GM21360 (cell line): ENCODE results near the gene C5orf22.
"Not testable (repeated sequence)": the region's sequence is repeated elsewhere in the genome, so short reads cannot be mapped to it uniquely, and the experiment has no call there.

Experiments
- ATAC-seq: cut with Tn5 transposase; IDR thresholded peaks from one replicate; pipeline ENCODE4 v1.9.1; 2021; ENCODE audit warnings: mild to moderate bottlenecking, moderate library complexity; ENCODE audit not compliant: unreplicated experiment

Gene C5orf22

DNA sequence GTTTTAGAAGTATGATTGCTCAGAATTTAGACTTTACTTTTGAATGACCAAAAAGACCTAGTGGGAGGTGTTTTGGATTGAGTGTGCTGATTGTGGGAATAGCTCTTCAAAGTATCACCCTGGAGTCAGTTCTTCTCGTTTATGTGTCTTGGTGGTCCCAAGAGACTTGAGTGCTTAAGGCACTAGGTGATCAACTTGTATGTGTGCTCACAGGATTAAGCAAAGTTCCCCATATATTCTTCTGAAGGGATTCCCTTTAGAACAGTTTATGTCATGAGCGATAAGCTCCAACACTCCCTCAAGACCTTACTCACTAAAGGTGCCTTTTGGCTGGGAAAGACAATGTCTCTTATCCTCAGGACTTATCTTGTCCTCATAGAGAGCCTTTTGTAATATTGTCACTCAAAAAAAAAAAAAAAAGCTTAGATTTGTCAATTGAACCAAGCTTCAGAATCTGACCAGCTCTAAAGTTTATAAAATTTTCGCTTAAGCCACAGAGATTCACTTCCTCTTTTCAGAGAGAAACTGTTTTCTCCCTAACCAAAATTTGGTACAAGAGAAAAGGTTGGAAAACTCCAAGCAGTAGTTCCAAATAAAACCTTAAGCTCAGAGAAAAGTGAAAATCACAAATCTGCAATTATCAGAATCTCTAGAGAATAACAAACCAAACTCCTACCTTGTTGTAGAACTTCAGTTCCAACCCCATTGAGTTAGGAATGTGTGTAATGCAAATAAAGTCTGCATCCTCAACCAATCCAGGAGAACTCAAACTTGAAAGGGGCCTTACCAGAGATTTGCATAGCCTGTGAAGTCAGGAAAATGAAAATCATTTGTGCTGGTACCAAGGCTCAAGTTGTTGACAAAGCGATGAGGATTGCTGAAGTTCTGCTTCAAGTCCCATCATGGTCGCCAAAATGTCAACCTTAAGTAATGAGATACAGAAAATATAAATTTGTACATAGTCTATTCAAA is 66.8 kb downstream of the C5orf22 start:
- no peak for ATAC-seq

DNA sequence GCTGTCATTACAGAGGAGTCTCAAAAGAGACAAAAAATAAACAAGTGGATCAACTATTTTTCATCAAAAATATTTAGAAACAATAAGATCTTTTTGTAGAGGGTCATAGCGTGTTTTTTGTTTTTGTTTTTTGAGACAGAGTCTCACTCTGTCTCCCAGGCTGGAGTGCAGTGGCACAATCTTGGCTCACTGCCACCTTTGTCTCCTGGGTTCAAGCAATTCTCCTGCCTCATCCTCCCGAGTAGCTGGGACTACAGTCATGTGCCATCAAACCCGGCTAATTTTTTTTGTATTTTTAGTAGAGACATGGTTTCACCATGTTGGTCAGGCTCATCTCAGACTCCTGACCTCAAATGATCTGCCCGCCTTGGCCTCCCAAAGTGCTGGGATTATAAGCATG is 70.2 kb downstream of the C5orf22 start:
- not testable (repeated sequence) for ATAC-seq

DNA sequence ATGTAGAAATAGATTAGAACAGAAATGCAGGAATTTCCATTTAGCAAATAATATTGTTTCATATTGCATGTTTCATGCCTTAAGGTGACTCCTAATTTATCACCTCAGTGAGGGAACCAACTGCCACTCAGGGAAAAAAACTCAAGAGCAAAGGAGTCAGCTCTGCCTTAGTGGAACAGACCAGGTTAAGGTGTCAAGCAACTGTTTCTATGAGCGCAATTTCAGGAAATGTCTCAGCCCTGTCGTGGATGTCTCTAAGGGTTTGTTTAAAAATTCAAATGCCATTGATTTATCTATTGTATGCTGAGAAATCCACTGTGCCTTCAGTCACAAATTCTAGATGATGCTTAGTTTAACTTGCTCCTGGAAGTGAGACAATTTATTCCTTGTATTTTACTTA is 72.1 kb downstream of the C5orf22 start:
- ATAC-seq, result no peak

DNA sequence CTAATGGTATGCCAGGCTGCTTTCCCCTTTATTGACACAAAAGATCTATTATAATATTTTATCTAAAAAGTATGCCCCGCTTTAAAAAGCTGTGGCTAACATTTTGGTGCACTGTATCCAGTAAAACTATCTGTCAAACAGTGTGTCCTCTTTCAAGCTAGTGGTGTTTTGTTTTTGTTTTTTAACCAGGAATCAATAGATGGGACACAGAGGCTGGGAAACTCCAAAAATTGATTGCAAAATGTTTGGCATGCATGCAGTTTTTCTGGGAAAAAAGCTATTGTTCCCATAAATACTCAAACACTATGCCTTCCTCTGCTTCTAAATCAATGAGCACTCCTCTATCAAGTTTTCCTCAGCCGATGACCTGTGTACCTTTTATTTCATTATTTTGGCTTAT is 72.5 kb downstream of the C5orf22 start:
- no peak for ATAC-seq
